GM18909 (cell line): ENCODE results near the gene ADAMTS12.
"Not testable (repeated sequence)": the region's sequence is repeated elsewhere in the genome, so short reads cannot be mapped to it uniquely, and the experiment has no call there.

Experiments
- ATAC-seq: cut with Tn5 transposase; IDR thresholded peaks from one replicate; pipeline ENCODE4 v1.9.1; 2021; ENCODE audit warnings: mild to moderate bottlenecking; ENCODE audit not compliant: unreplicated experiment, poor library complexity

ADAMTS12 gene

DNA sequence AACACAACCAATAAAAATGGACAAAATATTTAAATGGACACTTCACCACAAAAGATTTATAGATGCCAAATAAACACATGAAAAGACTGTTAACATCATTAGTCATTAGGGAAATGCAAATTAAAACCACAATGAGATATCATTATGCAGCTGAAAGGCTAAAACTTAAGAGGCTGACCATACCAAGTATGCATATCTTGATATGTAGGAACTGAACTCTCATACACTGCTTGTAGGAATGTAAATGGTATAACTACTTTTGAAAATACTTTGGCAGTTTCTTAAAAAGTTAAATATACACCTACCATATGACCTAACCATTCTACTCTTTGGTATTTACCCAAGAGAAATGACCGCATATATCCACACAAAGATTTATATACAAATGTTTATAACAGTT is 13.6 kb upstream of the ADAMTS12 start:
- ATAC-seq = no peak

DNA sequence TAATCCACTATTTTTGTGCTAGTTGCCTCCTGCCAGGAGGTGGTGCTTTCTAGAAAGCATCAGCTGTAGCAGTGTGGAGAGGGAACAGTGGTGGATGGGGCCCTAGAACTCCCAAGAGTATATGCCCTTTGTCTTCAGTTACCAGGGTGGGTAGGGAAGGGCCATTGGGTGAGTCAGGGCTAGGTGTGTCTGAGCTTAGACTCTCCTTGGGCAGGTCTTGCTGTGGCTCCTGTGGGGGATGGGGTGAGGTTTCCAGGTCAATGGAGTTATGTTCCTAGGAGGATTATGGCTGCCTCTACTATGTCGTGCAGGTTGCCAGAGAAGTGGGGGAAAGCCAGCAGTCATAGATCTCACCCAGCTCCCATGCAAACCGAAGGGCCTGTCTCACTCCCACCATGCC is 11.3 kb upstream of the ADAMTS12 start:
- no peak for ATAC-seq

DNA sequence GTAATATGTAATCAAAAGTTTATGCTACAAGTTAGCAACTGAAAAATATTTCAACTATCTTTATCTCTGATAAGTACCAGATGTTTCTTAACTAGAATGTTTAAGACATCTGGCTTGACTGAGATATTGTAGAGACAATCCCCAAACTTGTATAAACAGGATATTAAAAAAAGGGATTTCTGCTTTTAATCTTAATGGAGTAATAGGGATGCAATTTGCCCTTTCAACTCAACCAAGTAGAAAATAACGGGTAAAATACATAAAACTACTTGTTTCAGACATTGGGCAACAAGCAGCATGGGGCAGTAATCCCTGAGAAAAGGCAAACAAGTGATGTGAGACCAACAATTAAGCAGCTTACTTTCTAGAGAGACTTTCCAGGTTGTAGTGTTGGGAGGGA is 9.4 kb upstream of the ADAMTS12 start:
- ATAC-seq = no peak

DNA sequence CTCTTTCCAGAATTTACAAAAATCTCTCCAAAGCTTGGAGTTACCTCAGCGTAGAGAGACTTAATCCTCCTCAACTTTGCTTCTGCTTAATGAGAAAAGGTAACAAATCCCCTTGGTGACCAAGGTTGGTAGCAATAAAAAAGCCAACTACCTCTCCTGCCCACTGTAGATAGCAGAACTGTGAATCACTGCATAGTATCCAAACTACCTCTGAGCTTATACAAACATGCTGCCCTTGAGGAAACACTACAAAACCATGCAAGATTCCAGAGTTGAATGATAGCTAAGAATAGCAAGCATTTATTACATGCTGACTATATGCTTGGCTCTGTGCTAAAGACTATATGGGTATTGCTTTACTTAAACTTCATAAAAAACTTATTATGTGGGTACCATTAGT is 2.8 kb upstream of the ADAMTS12 start:
- no peak for ATAC-seq

DNA sequence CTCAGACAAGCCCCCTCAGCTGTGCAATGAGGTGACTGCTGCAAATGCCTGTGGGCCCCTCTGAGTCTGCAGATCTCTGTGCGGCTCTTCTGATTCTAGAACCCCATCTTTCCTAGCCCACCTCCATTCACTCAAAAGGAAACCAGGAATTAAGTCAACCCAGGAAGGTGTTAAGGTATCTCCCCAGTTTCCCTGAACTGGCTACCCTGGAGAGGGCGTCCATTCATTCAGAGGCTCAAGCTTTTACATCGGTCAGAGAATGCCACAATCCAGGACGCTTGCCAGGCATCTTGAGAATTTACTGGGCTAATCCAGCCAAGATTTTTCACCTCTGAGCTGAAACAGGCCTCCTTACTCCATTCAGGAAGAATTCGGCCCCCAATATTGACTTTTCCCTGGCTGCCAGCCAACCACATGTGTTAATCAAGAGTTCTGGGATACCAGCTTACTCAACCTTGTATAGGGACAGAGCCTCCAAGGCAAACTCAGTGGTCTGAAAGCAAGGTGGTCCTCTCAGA is 889 bp upstream of the ADAMTS12 start:
- no peak for ATAC-seq

DNA sequence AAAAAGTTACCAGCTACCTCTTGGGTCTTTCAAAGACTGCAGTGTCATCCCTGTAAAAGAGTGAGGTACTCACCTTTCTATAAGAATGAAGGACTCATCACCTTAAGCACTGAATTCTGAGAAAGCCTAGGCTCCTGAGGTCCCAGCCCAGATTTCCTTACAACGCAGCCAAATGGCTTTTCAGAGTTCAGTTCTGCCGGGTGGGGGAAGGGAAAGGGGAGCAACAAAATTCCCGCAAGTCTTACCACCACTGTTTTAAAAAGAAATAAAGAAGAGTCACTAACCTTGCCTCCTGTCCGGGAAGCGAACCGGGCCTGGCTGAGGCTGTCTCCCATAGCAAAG is 373 bp downstream of the ADAMTS12 start:
- ATAC-seq = no peak

DNA sequence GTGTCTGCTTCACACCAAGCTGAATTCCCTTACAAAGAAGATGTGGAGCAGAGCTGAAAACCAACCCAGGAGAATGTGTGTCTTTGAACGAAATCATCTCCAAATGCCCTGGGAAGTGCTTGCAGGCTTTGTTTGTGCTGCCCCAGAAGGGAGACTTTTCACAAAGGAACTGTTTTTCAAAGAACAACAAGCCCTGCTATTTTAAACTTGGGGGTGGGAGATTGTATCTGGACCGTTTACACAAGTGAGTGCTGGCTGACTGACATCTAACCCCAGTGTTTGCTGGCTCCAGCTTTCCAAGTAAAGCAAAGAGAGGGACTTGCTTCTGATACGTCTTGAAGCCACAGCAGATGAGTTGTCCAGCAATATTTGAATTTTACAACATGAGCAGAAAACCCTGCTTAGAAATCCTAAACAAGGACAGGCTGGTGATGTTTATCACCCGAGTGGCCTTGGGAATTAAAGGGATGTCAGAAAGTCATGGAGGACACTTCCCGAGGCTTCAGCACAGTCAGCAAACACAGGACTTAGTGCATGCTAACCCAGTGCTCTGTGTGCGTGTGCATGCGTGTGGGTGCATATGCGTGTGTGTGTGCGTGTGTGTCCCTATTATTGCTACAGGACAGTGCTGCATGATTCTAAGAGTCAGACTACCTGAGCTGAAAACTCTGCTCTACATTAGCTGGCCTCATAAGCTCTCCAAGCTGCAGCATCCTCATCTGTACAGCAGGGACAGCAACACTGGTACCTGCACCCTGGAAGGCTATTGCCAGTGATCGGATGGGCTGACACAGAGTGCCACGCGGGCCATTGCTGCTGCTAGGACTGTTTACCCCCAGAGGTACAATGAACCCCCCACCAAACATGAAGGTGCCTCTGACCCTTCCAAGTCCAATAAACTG is 1.4 kb downstream of the ADAMTS12 start:
- peak; percentile 59 for ATAC-seq

DNA sequence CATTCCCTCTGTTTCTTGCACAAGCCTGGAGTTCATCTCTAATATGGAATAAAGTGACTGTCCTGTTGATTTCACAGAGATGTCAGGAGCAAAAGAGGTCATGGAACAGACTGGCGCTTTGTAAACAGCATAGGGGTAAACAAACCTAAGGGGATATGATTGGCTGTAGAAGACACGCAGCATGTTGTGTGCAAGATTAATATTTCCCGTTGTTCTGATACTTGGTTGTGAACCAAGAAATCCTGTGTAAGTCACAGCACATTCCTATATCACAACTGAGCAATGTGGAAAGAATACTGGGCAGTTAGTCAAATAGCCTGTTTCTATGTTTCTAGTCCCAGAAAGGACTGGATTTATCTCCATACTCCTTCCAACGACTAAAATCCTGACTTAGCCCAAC is 3.2 kb downstream of the ADAMTS12 start:
- no peak for ATAC-seq

DNA sequence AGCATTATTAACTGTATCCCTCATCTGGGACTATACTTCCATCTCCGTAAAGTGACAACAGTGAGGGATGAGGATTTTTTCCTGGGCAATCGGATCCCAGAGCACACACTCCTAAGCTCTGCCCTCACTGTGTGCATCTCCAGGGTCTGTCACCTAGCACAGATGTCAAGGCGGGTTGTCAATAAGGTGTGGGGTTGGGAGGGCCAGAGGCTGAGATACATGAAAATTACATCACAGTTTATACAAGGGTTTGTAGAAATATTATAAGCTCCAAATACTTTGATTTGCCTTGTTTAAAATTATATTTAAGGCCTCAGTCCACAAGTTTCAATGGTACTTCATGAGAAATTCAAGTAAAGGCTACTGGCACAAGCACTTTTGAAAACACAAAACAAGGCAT is 4.5 kb downstream of the ADAMTS12 start:
- ATAC-seq = no peak

DNA sequence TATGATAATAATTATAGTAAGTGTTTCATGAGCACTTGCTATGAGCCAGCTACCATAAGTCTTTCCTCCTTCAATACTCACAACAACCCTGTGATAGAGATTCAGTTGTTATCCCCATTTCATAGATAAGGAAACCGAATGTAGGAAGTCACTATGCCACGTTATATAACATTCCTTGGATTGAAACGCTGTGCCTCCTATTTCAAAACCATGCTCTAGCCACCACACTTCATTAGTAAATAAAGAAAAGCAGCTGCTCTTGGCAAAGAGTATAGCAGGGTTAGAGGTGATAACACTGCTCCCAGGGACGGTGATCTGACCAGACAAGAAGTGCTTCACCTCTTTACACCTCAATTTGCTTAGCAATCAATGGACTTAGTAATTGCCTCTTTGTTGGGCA is 5.5 kb downstream of the ADAMTS12 start:
- ATAC-seq = no peak

DNA sequence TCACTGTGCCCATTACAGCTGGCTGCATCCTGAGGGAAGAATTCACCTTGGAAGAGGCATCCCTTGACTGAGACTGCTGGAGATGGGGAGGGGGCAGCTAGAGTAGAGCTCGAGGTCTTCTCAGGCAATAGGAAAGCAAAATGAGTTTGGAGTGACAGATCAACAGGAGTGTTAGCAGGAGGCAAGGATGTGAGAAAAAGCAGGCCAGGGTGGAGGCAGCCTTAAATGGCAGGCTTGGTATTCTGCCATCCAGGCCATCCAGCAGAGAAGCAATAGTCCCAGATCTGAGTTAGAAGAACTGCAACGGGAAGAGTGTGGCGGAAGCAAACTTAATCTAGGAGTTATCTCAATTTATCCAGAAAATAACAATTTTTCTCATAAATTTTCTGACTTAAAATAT is 6.1 kb downstream of the ADAMTS12 start:
- no peak for ATAC-seq

DNA sequence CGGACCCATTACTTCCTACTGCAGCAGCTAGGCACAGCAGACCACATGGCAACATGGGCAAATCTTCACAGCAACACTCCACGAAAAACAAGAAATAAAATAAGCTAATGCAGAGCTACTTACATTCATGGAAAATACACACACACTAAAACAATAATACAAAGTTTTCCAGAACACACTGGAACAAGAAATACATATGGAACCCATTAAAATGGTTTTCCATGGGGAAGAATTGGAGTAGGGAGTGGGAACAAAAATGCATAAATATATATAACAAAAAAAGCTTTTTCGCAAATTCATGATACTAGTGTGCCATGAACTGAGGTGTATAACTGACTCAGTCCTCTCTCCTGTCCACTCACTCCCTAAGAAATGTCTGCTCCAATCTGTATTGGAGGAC is 8.3 kb downstream of the ADAMTS12 start:
- ATAC-seq = no peak

DNA sequence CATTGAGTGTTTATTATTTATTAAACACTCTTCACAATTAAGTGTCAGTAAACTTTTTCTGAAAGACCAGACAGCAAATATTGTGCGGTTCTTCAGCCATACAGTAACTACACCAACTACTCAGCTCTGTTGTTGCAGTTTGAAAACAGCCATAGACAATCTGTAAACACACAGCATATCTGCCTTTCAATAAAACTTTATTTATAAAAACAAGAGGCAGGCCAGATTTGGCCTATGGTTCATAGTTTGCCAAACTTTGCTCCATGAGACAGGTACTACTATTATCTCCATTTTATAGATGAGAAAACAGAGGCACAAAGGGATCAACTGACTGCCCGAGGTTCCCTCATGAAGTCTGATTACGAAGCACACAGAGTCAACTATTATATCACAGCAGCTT is 11.5 kb downstream of the ADAMTS12 start:
- no peak for ATAC-seq

DNA sequence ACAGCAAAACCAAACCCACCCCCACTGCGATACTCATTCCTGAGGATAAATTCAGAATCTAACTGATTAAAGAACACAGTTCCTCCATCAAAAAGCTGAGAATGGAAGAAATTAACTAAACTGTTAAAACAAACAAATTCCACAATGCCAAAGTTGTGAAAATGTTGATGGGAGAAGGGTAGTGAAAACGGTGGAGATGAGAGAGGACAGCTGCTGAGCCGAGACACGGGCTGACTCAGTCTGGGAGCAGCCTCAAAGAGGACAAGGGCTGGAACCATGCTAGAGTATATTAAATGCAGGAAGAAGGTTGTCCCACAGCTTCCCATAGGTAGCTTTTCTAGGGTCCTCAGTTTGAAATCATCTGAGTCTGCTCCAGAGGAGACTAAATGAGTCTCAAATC is 14.3 kb downstream of the ADAMTS12 start:
- no peak for ATAC-seq

DNA sequence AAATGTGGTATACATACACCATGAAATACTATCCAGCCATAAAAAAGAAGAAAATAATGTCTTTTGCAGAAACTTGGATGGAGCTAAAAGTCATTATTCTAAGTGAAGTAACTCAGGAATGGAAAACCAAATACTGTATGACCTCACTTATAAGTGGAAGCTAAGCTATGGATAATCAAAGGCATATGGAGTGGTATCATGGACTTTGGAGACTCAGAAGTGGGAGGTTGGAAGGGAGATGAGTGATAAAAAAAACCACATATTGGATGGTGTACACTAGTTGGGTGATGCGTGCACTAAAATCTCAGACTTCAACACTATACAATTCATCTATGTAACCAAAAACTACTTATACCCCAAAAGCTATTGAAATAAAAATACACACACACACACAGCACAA is 24.5 kb downstream of the ADAMTS12 start:
- ATAC-seq = no peak

DNA sequence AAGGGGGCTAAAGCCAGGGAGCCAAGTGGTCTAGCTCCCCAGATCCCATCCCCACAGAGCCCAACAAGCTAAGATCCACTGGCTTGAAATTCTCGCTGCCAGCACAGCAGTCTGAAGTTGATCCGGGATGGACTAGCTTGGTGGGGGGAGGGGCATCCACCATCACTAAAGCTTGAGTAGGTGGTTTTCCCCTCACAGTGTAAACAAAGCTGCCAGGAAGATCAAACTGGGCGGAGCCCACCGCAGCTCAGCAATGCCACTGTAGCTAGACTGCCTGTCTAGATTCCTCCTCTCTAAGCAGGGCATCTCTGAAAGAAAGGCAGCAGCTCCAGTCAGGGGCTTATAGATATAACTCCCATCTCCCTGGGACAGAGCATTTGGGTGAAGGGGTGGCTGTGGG is 32.6 kb downstream of the ADAMTS12 start:
- ATAC-seq = not testable (repeated sequence)

DNA sequence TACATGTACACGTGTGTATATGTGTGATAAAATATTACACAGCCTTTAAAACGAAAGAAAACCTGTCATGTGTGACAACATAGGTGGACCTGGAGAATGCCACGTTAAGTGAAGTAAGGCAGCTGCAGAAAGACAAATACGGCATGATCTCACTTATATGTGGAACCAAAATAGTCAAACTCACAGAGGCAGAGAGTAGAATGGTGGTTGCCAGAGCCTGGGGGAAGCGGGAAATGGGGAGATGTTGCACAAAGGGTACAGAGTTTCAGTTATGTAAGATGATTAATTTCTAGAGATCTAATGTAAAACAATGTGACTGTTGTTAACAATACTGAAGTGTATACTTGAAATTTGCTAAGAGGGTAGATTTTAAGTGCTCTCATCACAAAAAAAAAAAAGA is 34.8 kb downstream of the ADAMTS12 start:
- peak; percentile 58 for ATAC-seq

DNA sequence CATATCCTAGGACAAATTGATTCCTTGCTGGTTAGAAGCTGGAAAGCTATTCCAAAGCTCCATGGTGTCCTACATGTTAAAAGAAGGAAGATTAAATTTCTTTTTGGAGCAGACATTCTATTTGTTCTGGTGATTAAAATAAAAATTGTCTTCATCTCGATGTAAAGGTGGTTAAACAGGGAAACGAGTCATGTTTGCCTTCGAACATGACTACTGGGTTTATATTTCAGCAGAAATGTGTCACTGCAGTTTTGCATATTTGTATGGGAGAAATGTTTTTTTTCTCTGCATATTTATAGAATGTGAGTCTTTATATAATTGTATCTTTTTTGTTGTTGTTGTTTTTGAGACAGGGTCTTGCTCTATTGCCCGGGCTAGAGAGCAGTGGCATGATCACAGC is 36.4 kb downstream of the ADAMTS12 start:
- no peak for ATAC-seq

DNA sequence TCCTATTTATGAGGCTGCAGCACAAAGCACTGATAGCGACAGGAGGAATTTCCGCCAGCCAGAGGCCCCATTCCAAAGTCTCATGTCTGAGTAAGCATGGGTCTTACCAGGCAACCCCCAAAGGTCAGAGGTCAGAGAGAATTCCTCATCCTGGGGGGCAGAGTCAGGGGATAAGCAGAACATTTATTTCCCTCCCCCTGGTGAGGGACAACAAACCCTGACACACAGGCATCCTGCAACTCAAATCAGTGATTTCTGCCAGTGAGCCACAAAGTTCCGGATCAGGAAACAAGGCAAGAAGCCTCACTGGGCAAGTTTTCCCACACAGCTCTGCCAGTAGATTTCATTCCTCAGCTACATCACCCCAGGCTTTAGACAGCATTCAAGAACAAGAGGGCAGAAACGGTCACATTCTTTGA is 37.0 kb downstream of the ADAMTS12 start:
- ATAC-seq = no peak

DNA sequence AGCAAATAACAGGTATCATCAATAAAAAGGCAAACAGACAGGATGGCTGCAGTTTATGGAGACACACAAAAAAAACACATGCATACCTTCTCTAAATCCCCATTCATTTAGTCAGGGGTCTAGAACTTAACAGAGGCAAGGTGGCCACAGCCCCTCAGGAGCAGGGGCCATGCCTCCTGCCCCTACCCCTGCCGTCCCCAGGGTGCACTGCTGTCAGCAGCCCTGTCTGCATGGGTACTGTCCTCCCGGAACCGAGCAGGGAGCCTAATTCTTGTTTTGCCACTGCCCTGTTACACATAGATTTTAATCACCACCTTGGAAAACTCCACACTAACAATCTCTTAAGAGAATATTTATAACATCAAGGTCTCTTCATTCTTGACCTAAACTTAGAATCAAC is 39.0 kb downstream of the ADAMTS12 start:
- no peak for ATAC-seq

DNA sequence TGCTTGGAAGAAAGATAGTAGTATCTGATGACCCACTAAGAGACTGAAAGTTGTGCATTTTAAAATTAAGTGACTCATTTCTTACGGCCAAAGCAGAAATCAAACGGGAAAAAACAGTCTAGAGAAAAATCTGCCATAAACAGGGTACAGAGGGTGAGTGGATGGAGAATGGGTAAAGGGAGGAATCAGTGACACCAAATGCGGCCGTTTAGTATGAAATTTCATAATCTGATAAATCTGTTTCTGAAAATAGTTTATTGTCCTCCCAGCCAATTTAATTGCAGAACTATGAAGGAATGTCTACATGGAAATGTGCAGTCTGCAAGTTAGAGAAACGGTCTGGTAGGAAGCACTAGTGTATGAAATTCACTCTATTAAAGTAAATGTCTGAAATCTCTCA is 39.5 kb downstream of the ADAMTS12 start:
- no peak for ATAC-seq

DNA sequence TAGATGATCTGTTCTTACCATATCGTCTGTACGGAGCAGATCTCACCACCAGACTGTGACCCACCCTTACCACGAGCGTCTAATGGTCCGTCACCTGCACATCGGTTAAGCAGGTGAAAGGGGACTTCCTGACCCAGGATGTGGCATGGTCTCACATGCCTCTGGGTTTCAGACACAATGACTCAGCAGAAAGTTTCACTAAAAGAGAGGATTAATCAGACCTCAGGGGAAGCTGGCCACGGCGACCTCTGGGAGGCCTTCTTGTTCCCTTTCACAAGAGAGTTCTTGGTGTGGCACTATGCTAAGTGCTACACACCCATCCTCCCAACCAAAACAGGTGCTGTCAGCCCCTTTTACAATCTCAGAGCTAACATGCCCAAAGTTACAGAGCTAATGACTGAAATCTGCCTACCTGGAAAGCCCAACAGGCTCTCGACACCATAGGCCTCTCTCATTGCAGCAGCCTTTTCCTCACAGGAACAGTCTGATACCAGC is 41.6 kb downstream of the ADAMTS12 start:
- ATAC-seq = peak; percentile 95
